Stimulated activated naive CD8-positive, alpha-beta T cell treated with anti-CD3 and anti-CD28 coated beads, Interleukin-15, Interleukin-2, amounts not matched to agents 100 U/mL and 50 U/mL, for 24 hours (primary cell): Measurements from ENCODE around the gene NDUFS4.
"Not testable (repeated sequence)": the region's sequence is repeated elsewhere in the genome, so short reads cannot be mapped to it uniquely, and the experiment has no call there.

Experiments used
- ATAC-seq: fragments of 150-1000 bp; cut with Tn5 transposase; one replicate; pipeline ENCODE4 v1.10.0; 2021
- DNase-seq: peaks from one replicate; pipeline ENCODE4 v3.0.0; 2021

NDUFS4 gene

DNA sequence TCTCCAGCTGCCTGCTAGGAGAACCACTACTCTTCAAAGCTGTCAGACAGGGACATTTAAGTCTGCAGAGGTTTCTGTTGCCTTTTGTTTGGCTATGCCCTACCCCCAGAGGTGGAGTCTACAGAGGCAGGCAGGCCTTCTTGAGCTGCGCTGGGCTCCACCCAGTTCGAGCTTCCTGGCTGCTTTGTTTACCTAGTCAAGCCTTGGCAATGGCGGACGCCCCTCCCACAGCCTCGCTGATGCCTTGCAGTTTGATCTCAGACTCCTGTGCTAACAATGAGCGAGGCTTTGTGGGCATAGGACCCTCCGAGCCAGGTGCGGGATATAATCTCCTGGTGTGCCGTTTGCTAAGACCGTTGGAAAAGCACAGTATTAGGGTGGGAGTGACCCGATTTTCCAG, 104.9 kb downstream of the NDUFS4 start:
- not testable (repeated sequence) for ATAC-seq, DNase-seq

DNA sequence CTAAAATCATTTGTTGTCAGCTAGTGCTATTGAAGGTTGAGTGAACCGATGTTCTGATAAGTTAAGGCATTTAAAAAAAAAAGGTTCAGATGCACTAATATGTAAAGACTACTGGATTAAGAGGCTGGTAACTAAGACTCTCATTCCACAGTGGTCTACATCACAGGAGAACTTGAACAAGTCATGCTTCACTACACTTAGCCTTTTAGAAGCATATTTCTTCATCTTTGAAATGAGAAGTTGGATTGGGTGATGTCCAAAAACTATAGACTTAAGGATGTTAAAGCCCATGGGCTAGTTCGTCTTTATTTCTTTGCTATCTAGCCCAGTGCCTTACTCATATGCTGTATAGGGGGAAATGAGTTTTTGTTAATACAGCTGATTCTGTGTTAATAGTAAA, 107.2 kb downstream of the NDUFS4 start:
- no peak for ATAC-seq
- no peak for DNase-seq

DNA sequence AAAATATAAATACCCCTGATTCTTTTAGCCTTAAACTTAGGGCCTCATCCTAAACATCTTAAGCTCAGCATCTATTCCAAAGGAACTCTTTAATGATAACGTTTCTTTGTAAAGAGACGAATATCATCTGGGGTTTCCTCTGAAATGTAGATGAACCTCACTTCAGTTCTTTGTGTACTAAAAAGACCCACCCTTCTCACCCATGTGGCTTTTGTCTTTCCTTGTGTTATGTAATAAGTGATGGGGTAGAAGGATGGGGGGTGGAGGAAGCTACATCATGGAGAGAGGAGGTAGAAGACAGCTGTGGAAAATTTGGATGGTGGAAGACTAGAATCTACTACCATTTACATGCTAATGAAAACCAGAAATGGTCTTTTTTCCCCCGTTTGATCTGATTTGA, 111.0 kb downstream of the NDUFS4 start:
- ATAC-seq (no peak), DNase-seq (no peak)

DNA sequence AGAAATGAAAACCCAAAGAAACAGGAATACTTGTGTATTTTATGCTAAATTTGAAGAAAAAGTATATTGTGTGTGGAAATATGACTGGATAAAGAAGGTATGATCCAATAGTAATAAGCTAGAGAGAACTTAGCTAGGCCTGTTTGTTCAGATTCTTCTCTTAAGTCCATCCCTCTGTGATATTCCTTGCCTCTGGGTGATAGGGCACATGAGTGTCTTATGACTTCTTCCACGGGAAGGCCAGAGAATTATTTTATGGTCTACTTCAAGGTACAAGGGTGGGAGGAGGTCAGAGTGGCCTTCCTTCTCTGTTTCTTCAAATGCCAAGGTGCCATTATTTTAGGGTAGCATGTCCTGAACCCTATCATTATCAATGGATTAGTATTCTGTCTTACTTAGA, 113.7 kb downstream of the NDUFS4 start:
- DNase-seq, result no peak
- no peak for ATAC-seq

DNA sequence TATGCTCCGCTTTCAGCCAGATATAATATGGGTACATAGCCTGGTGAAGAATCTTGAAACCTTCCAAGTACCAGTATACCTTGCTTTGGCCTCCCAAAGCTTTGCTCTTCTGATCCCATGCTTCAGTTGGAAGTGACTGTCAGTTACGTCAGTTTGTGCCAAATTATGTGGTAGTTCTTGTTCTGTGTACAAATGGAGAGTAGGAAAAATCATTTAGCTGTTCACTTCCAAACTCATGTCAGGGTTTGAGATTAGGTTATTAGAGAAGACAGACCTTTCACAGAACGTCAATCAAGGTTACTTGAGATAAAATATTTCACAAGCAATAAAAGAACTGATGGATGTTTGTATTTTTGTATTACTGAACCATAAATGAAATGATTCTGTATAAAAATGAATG, 117.2 kb downstream of the NDUFS4 start:
- DNase-seq, result no peak
- no peak for ATAC-seq

DNA sequence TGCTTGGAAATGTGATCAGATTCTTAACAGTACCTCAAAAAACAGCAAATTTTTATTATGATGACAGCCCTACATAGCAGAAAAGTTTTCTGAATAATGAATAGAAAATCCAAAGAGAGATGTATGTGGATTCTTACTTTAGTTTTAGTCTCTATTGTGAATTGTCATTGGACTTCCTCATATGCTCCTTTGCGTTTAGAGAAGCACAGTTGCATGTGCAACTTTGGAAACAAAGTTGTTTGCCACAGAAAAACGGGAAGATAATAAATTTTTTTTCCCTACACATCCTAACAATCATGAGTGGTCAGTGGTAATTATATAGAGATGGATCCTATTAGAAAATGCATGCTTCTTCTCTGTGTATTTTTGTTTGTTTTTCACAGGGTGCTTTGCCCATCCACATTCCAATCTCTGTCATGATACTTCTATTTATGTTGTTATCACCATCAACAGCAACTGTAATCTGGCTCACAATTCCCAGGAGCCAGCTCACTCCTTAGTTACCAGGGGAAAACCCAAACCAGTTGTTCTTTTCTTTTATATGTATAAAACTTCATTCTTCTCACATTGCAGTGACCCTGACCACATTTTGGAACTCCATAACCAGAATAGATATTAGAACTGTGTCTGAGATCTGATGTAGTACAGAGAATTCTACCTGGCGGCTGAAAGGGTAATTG, 118.7 kb downstream of the NDUFS4 start:
- no peak for ATAC-seq
- no peak for DNase-seq

DNA sequence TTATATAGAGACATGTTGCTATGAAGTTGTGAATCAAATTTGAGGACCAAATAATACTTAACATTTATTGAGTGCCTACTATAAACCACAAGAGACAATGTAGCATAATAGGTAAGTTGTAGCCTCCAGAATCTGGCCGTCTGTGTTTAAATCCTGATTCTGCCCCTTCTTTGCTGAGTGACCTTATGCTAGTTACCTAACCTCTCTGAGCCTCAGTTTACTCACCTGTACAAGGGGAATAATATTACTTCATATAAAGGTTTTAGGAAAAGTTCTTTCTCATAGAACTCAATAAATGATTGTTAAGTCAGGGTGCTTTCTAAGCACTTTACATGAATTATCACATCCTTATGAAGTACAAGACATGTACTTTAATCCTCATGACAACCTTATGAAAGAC, 120.6 kb downstream of the NDUFS4 start:
- DNase-seq (no peak), ATAC-seq (no peak)

DNA sequence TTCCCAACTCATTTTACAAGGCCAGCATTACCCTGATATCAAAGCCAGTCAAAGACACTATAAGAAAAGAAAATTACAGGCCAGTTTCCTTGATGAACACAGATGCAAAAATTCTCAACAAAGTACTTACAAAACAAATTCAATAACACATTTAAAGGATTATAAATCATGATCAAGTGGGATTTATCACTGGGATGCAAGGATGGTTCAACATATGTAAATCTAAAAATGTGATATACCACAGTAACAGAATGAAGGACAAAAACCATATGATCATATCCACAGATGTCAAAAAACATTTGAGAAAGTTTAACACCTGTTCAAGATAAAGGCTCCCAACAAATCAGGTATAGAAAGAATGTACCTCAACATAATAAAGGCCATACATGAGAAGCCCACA, 130.6 kb downstream of the NDUFS4 start:
- ATAC-seq, result no peak
- DNase-seq, result no peak

DNA sequence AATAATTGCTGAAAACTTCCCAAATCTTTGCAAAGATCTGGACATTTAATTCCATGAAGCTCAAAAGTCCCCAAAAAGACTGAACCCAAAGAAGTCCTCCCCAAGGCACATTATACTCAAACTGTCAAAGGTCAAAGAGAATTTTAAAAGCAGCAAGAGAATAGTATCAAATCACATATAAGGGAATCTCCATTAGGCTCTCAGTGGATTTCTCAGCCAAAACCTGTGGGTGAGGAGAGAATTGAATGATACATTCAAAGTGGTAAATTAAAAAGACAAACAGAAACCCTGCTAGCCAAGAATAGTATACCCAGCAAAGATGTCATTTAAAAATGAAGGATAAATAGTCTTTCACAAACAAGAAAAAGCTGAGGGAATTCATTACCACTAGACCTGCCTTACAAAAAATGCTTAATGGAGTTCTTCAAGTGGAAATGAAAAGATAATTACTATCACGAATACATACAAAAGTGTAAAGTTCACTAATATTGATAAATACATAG, 134.1 kb downstream of the NDUFS4 start:
- DNase-seq, result no peak
- ATAC-seq, result no peak

DNA sequence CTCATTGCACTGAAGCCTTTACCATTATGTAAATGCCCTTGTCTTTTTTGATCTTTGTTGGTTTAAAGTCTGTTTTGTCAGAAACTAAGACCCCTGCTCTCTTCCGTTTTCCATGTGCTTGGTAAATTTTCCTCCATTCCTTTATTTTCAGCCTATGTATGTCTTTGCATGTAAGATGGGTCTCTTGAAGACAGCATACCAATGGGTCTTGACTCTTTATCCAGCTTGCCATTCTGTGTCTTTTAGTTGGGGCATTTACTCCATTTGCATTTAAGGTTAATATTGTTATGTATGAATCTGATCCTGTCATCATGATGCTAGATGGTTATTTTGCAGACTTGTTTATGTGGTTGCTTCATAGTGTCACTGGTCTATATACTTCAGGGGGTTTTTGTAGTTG, 150.0 kb downstream of the NDUFS4 start:
- not testable (repeated sequence) for DNase-seq, ATAC-seq

DNA sequence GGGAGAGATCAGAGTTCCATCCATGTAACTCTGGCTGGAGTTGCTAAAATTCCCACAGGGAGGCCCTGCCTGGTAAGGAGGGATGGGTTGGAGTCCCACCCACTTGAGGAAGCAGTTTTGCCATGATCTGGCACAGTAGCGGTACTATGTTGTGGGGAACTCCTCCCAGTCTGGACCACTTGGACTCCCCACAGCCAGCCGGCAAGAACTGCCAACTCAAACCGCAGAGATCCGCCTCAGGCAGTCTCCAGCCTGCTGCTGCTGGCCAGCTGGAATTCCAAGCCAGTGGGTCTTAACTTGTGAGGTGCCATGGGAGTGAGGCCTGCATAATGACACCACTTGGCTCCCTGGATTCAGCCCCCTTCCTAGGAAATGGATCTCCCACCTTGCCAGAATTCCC, 151.9 kb downstream of the NDUFS4 start:
- ATAC-seq (no peak), DNase-seq (no peak)

DNA sequence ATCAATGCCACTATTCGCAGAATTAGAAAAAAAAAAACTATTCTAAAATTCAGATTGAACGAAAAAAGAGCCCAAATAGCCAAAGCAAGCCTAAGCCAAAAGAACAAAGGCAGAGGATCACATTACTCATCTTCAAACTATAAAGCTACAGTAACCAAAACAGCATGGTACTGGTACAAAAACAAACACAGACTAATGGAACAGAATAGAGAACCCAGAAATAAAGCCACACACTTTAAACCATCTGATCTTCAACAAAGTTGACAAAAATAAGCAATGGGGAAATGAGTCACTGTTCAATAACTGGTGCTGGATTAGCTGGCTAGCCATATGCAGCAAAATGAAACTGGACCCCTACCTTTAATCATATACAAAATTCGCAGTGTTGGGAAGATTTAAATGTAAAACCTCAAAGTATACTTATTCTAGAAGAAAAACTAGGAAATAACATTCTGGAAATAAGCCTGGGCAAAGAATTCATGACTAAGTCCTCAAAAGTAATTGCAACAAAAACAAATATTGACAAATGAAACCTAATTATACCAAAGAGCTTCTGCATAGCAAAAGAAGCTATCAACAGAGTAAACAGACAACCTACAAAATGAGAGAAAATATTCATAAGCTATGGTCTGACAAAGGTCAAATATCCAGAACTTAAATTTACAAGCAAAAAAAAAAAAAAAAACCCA, 153.7 kb downstream of the NDUFS4 start:
- no peak for ATAC-seq
- no peak for DNase-seq

DNA sequence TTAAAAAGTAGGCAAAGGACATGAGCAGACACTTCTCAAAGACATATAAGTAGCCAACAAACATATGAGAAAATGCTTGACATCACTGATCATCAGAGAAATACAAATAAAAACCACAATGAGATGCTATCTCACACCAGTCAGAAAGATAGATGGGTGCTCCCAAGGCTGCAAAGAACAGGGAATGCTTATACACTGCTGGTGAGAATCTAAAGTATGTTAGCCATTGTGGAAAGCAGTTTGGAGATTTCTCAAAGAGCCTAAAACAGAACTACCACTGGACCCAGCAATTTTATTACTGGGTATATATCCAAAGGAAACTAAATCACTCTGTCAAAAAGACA, 154.2 kb downstream of the NDUFS4 start:
- no peak for ATAC-seq
- no peak for DNase-seq

DNA sequence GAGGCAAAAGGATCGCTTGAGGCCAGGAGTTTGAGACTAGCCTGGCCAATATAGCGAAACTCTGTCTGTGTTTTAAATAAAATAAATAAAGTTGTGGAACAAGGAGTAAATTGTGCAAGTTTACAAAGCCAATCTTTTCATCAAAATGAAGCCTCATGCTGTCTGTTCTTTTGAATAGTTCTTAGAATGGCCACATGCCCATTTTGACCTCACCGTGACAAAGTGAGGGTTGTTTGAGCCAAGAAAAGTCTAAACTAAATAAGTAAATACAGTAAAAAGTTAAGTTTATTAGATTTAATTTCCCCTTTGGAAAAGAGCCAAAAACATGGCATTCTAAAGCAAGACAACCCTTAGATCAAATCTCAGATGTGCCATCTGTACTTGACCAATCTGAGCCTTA, 165.7 kb downstream of the NDUFS4 start:
- no peak for ATAC-seq
- DNase-seq, result no peak

DNA sequence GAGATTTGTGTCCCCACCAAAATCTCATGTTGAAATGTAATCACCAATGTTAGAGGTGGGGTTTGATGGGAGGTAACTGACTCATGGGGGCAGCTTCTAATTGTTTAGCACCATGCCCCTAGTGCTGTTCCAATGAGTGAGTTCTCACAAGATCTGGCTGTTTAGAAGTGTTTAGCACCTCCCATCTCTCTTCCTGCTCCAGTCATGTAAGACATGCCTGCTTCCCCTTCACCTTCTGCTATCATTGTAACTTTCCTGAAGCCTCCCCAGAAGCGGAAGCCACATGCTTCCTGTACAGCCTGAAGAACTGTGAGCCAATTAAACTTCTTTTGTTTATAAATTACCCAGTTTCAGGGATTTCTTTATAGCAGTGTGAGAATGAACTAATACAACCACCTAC, 170.5 kb downstream of the NDUFS4 start:
- DNase-seq, result no peak
- ATAC-seq, result no peak
